ENCODE results near the gene IL27RA. TPM values are rescaled to one million over a fixed set of nuclear protein-coding genes. Genes with fewer than 3 reads are reported as not detected.

Gene IL27RA
- total RNA-seq, 1 donor from 2014 or later, result 6.5 TPM

- TF ChIP-seq, protein P1, sequence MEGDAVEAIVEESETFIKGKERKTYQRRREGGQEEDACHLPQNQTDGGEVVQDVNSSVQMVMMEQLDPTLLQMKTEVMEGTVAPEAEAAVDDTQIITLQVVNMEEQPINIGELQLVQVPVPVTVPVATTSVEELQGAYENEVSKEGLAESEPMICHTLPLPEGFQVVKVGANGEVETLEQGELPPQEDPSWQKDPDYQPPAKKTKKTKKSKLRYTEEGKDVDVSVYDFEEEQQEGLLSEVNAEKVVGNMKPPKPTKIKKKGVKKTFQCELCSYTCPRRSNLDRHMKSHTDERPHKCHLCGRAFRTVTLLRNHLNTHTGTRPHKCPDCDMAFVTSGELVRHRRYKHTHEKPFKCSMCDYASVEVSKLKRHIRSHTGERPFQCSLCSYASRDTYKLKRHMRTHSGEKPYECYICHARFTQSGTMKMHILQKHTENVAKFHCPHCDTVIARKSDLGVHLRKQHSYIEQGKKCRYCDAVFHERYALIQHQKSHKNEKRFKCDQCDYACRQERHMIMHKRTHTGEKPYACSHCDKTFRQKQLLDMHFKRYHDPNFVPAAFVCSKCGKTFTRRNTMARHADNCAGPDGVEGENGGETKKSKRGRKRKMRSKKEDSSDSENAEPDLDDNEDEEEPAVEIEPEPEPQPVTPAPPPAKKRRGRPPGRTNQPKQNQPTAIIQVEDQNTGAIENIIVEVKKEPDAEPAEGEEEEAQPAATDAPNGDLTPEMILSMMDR (IDR thresholded peaks at IDR 0.05; ENCODE audit: unreplicated experiment), result no peak
- Mint-ChIP-seq H3K27ac (peak overlapping the region; percentile 99), H3K4me3 (peak overlapping the region; percentile 97), H3K36me3 (peaks cover 27% of the 10 kb centered on the region), H3K9me3 (peaks cover 4% of the 10 kb centered on the region), H3K27me3 (ENCODE audit: low read depth) (no peaks in the 10 kb centered on the region), H3K4me1 (peaks cover 14% of the 10 kb centered on the region)
- no peak for DNase-seq (ENCODE audit: low spot score in 2 of 2, unreplicated experiment in 2 of 2)
Observed at GRCh38 chr19:14091813-14092462, 60.4 kb downstream of the IL27RA start.

DNA sequence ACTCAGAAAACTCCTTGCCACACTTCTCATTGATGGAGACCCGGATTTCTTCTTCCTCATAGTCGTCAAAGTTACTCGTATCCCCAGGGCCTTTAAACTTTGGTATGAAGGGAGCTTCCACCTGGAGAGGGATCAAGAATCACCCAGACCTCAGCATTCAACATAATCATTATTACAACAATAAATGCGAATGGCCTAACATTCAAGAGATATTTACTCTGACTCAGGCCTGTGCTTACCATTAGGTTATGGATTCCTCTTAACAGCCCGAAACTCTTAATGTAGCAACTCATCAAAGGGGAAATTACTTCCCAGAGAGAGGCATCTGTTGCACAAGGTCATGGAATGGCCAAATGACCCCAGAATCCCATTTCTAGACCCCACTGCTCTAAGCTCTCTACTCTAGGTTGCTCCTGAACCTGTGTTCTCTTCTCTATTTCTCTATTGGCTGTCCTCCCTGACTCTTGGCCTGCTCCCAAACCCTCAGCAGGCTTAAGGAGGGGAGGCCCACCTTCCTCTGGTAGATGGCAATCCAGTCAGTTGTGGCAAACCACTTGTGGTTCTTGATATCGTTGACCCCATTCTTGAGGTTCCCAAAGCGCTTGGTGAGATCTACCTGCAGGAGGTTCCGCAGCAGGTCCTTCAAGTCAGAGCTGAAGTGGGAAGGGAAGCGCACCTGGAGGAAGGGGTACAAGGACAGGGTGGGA lies 61.7 kb downstream of the IL27RA start:
- Mint-ChIP-seq H3K27me3 (ENCODE audit: low read depth) (no peaks in the 10 kb centered on the region), H3K4me1 (peaks cover 14% of the 10 kb centered on the region), H3K36me3 (peaks cover 29% of the 10 kb centered on the region), H3K9me3 (peaks cover 4% of the 10 kb centered on the region), H3K27ac (no peak overlapping the region), H3K4me3 (peak overlapping the region; percentile 36)
- no peak for DNase-seq (ENCODE audit: low spot score in 2 of 2, unreplicated experiment in 2 of 2)
- TF ChIP-seq, protein P1 (IDR thresholded peaks at IDR 0.05; ENCODE audit: unreplicated experiment), result no peak

DNA sequence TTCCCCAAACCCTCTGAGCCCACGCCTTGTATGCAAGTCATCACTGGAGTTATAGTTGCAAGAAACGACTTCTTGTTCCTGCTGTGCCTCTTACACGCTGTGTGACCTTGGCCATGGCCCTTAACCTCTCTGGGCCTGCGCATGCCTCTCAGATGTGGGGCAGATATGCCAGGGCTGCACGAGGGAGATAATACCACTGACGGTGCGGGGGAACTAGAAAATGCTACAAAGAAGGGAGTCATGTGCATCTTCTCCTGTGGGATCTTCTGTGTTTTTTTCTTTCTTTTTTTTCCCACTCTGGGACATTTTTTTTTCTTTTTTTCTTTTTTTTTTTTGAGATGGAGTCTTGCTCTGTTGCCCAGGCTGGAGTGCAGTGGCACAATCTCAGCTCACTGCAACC lies 63.3 kb downstream of the IL27RA start:
- H3K36me3 Mint-ChIP-seq, result peaks cover 22% of the 10 kb centered on the region
- H3K27me3 Mint-ChIP-seq (ENCODE audit: low read depth), result no peaks in the 10 kb centered on the region
- no peak for DNase-seq (ENCODE audit: low spot score in 2 of 2, unreplicated experiment in 2 of 2)
- H3K4me3 Mint-ChIP-seq, result no peak overlapping the region
- H3K4me1 Mint-ChIP-seq, result peaks cover 9% of the 10 kb centered on the region
- peaks cover 4% of the 10 kb centered on the region for H3K9me3 Mint-ChIP-seq
- TF ChIP-seq, protein P1 (IDR thresholded peaks at IDR 0.05; ENCODE audit: unreplicated experiment), result no peak
- no peak overlapping the region for H3K27ac Mint-ChIP-seq

GRCh38 chr19:14096272-14096992 lies 64.9 kb downstream of the IL27RA start:
- H3K36me3 Mint-ChIP-seq, result peaks cover 27% of the 10 kb centered on the region
- no peak for DNase-seq (ENCODE audit: low spot score in 2 of 2, unreplicated experiment in 2 of 2)
- no peaks in the 10 kb centered on the region for H3K27me3 Mint-ChIP-seq (ENCODE audit: low read depth)
- TF ChIP-seq, protein P1 (IDR thresholded peaks at IDR 0.05; ENCODE audit: unreplicated experiment), result no peak
- peaks cover 4% of the 10 kb centered on the region for H3K9me3 Mint-ChIP-seq
- no peak overlapping the region for H3K27ac Mint-ChIP-seq
- H3K4me1 Mint-ChIP-seq, result peaks cover 8% of the 10 kb centered on the region
- H3K4me3 Mint-ChIP-seq, result no peak overlapping the region

GRCh38 chr19:14097532-14098151 lies 66.1 kb downstream of the IL27RA start:
- Mint-ChIP-seq H3K9me3 (peaks cover 4% of the 10 kb centered on the region), H3K27ac (no peak overlapping the region), H3K4me3 (no peak overlapping the region), H3K27me3 (ENCODE audit: low read depth) (no peaks in the 10 kb centered on the region), H3K36me3 (peaks cover 27% of the 10 kb centered on the region), H3K4me1 (no peaks in the 10 kb centered on the region)
- peak in 1 of 2 experiments; percentile 35 for DNase-seq (ENCODE audit: low spot score in 2 of 2, unreplicated experiment in 2 of 2)
- TF ChIP-seq, protein P1 (IDR thresholded peaks at IDR 0.05; ENCODE audit: unreplicated experiment), result no peak

Measured in mesothelial cell of epicardium (in vitro differentiated cells).